GM12878 (cell line): ENCODE measurements around the gene SLC45A3. TPM values are rescaled to one million over a fixed set of nuclear protein-coding genes. Genes with fewer than 3 reads are reported as not detected.

ENCODE experiments used
- ATAC-seq: fragments of 200-7000 bp; cut with Tn5 transposase; 3 replicates; pipeline ENCODE4 v1.9.1; 2020; ENCODE audit warnings: mild to moderate bottlenecking, moderate library complexity
- BruUV-seq: library from RNA; stranded (reverse); fragments of 400-500 nt; replicated peaks from 2 replicates; lab custom pipeline; 2021; lab: Mats Ljungman, UMichigan
- CTCF ChIA-PET: fragments of 300-600 bp; sonication (Branson Sonifier 250); formaldehyde crosslinking; extraction: SDS; loops from one replicate; lab custom pipeline; 2021; ENCODE audit warnings: inconsistent platforms; lab: Yijun Ruan, JAX
- POLR2A ChIA-PET: fragments of 350-600 bp; formaldehyde crosslinking; extraction: SDS; loops from one replicate; lab custom pipeline; 2021; ENCODE audit warnings: inconsistent platforms; lab: Charles Lee
- RAD21 ChIA-PET: fragments of 300-600 bp; sonication (Branson Sonifier 250); formaldehyde crosslinking; loops from one replicate; lab custom pipeline; 2023; ENCODE audit warnings: antibody characterized with exemption; ENCODE audit not compliant: unreplicated experiment; lab: Charles Lee
- SMC1A ChIA-PET: fragments of 300-600 bp; sonication (Branson Sonifier 250); formaldehyde crosslinking; loops from one replicate; lab custom pipeline; 2023; ENCODE audit not compliant: unreplicated experiment, uncharacterized antibody; lab: Charles Lee
- DNase-seq: peaks from one replicate; pipeline ENCODE4 v3.0.0-alpha.2; 2011; ENCODE audit warnings: low read depth, low spot score
- FAIRE-seq: peaks from 3 replicates; lab custom pipeline; 2011; peaks lifted over from hg19 to GRCh38; lab: Jason Lieb, UNC
- H2AFZ ChIP-seq: 2 replicates; pipeline ENCODE4 v1.6.0; 2011; ENCODE audit warnings: low read depth, low read length, control low read depth; ENCODE audit not compliant: control insufficient read depth
- H3K27ac ChIP-seq: 2 replicates; pipeline ENCODE4 v1.5.1; 2011; ENCODE audit warnings: control low read depth; ENCODE audit not compliant: control insufficient read depth, insufficient read depth
- H3K27me3 ChIP-seq, 2 experiments: replicated peaks in 1 of 2; 2 replicates each; pipeline versions ENCODE4 v1.6.0 to v1.6.1; 2011; ENCODE audit warnings: low read length in 1 of 2; ENCODE audit not compliant: control insufficient read depth in 2 of 2, insufficient read depth in 2 of 2
- H3K36me3 ChIP-seq, 2 experiments: 2 replicates each; pipeline ENCODE4 v1.5.1; 2011; ENCODE audit warnings: low read length in 1 of 2; ENCODE audit not compliant: control insufficient read depth in 2 of 2, insufficient read depth in 2 of 2
- H3K4me1 ChIP-seq: 2 replicates; pipeline ENCODE4 v1.6.1; 2011; ENCODE audit warnings: mild to moderate bottlenecking, low read length, moderate library complexity, mixed read lengths; ENCODE audit not compliant: control insufficient read depth, insufficient read depth
- H3K4me2 ChIP-seq: 2 replicates; pipeline ENCODE4 v1.6.0; 2011; ENCODE audit warnings: control low read depth; ENCODE audit not compliant: control insufficient read depth, insufficient read depth
- H3K4me3 ChIP-seq: fragments of 200-600 bp; sonication (generic); 2 replicates; pipeline ENCODE4 v1.5.1; 2016
- H3K79me2 ChIP-seq: 2 replicates; pipeline ENCODE4 v1.6.0; 2011; ENCODE audit warnings: low read length; ENCODE audit not compliant: control insufficient read depth, insufficient read depth
- H3K9ac ChIP-seq: 2 replicates; pipeline ENCODE4 v1.8.0; 2011; ENCODE audit warnings: low read length, control low read depth, mixed read lengths; ENCODE audit not compliant: control insufficient read depth, insufficient read depth
- H3K9me3 ChIP-seq: replicated peaks from 3 replicates; pipeline ENCODE4 v1.5.1; 2011; ENCODE audit warnings: mild to moderate bottlenecking, low read length; ENCODE audit not compliant: control insufficient read depth, insufficient read depth
- H4K20me1 ChIP-seq: 2 replicates; pipeline ENCODE4 v1.6.0; 2011; ENCODE audit not compliant: control insufficient read depth, insufficient read depth
- ATF7 ChIP-seq: fragments of 450-650 bp; IDR thresholded peaks from 2 replicates; pipeline ENCODE4 v1.6.1; 2016; ENCODE audit warnings: low read depth, mild to moderate bottlenecking
- BCL3 ChIP-seq: IDR thresholded peaks from 2 replicates; pipeline ENCODE4 v1.6.1; 2011; ENCODE audit warnings: borderline replicate concordance, low read depth, mild to moderate bottlenecking, moderate library complexity, low read length; ENCODE audit not compliant: insufficient read depth, poor library complexity, severe bottlenecking
- BMI1 ChIP-seq: fragments of 450-650 bp; IDR thresholded peaks from 2 replicates; pipeline ENCODE4 v1.6.1; 2016; ENCODE audit warnings: mild to moderate bottlenecking, moderate library complexity, borderline replicate concordance
- FOS ChIP-seq: IDR thresholded peaks from 3 replicates; pipeline ENCODE4 v1.6.1; 2011; ENCODE audit warnings: borderline replicate concordance; ENCODE audit not compliant: insufficient read length; ENCODE audit errors: extremely low read depth
- HCFC1 ChIP-seq: fragments of 150-350 bp; IDR thresholded peaks from 2 replicates; pipeline ENCODE4 v1.6.1; 2014; ENCODE audit warnings: low read length
- HDAC6 ChIP-seq: fragments of 200-600 bp; sonication (generic); IDR thresholded peaks from one replicate; pipeline ENCODE4 v1.8.0; 2017; ENCODE audit warnings: antibody characterized with exemption; ENCODE audit not compliant: unreplicated experiment
- NRF1 ChIP-seq: conservative IDR thresholded peaks from 2 replicates; pipeline ENCODE4 v1.6.1; 2011; ENCODE audit warnings: mild to moderate bottlenecking, low read depth, low read length, improper control_type of control experiment
- POLR2AphosphoS5 ChIP-seq: IDR thresholded peaks from 2 replicates; pipeline ENCODE4 v1.6.1; 2011; ENCODE audit warnings: mild to moderate bottlenecking, low read length, inconsistent platforms
- POU2F2 ChIP-seq: IDR thresholded peaks from 3 replicates; pipeline ENCODE4 v1.6.1; 2011; ENCODE audit warnings: low read depth, mild to moderate bottlenecking, low read length, borderline replicate concordance
- RBBP5 ChIP-seq: fragments of 200-600 bp; sonication (generic); conservative IDR thresholded peaks from 2 replicates; pipeline ENCODE4 v1.6.1; 2016
- SUZ12 ChIP-seq: fragments of 200-600 bp; sonication (generic); IDR thresholded peaks from one replicate; pipeline ENCODE4 v1.6.1; 2018; ENCODE audit warnings: antibody characterized with exemption, mild to moderate bottlenecking; ENCODE audit not compliant: unreplicated experiment
- TCF12 ChIP-seq: IDR thresholded peaks from 2 replicates; pipeline ENCODE4 v1.6.1; 2011; ENCODE audit warnings: low read depth, mild to moderate bottlenecking, low read length
- ZNF207 ChIP-seq: fragments of 450-650 bp; IDR thresholded peaks from 2 replicates; pipeline ENCODE4 v1.6.1; 2014; ENCODE audit warnings: antibody characterized with exemption, mild to moderate bottlenecking, borderline replicate concordance
- ZNF217 ChIP-seq: fragments of 450-650 bp; IDR thresholded peaks from 2 replicates; pipeline ENCODE4 v1.6.1; 2017; ENCODE audit warnings: antibody characterized with exemption, mild to moderate bottlenecking
- WGBS: methylation state at CpG from one replicate; pipeline ENCODE4 v1.1.6; 2016; ENCODE audit warnings: low lambda C conversion rate; ENCODE audit not compliant: insufficient replicate concordance, insufficient coverage; ENCODE audit errors: missing lambda C conversion rate; 5-methylcytosine and 5-hydroxymethylcytosine counted together
- in situ Hi-C: fragments of 300-500 bp; cut with MboI; formaldehyde crosslinking; loops from 9 replicates; pipeline ENCODE4 v1.14.3; 2018; ENCODE audit warnings: mixed read lengths
- intact Hi-C: fragments of 100-400 bp; cut with micrococcal nuclease; formaldehyde crosslinking; loops from one replicate; pipeline ENCODE4 v1.14.2; 2022; ENCODE audit not compliant: unreplicated experiment
- polyA plus RNA-seq, 11 experiments: library from polyadenylated mRNA; depleted of rRNA in 4 of 11; unstranded in 6 of 11; stranded (reverse) in 5 of 11; fragments of >200 nt; fragmentation: Nextera tagmentation in 4 of 11; fragmentation: Illumina TruSeq in 1 of 11; extraction: Ambion mirVana in 4 of 11; extraction: Trizol in 1 of 11; gene quantifications; 1 replicate in 1 of 11; 2 replicates in 10 of 11; pipeline versions ENCODE4 v1.2.1 to v1.2.3, GENCODE V29; 2011 to 2016; ENCODE audit warnings: inconsistent platforms in 2 of 11, missing spikeins in 2 of 11, low read depth in 1 of 11
- total RNA-seq, 4 experiments: library from RNA; depleted of rRNA in 3 of 4; stranded (reverse); fragments of >200 nt in 3 of 4; fragmentation: Illumina TruSeq in 1 of 4; extraction: Trizol in 1 of 4; gene quantifications; 2 replicates each; pipeline versions ENCODE4 v1.2.1 to v1.2.3, GENCODE V29; 2013 to 2021
- TF ChIP-seq, protein P1 (sequence below): fragments of 450-650 bp; IDR thresholded peaks from 2 replicates; pipeline ENCODE4 v1.6.1; 2017; ENCODE audit warnings: low read depth, mild to moderate bottlenecking, moderate library complexity
- TF ChIP-seq, protein P2 (sequence below): fragments of 450-650 bp; conservative IDR thresholded peaks from 2 replicates; pipeline ENCODE4 v1.6.1; 2017; ENCODE audit warnings: mild to moderate bottlenecking, moderate library complexity

The SLC45A3 gene
- total and polyA plus RNA-seq, 10 of the 15 experiments (the other 5 are each of a cell fraction or from before 2014, with no cell fraction given), result 0.26 to 10.3 (median 4.1) TPM

GRCh38 chr1:205658943-205659581 is 21.2 kb downstream of the SLC45A3 start:
- ATAC-seq, result peak; percentile 95
- intact Hi-C loops, result loop anchor here (1.0 to 5.0 kb wide), 6 partner anchors 52 to 322 kb away; no protein-coding TSS in a partner anchor
- TF ChIP-seq HDAC6 (no peak), ZNF207 (no peak), BMI1 (no peak), POLR2AphosphoS5 (no peak), NRF1 (no peak), POU2F2 (0 out of 3 replicates have a peak, but pooled peaks have one; percentile 51), BCL3 (no peak), TCF12 (peak; percentile 37; the same call in 1 of the 2 replicates), FOS (no peak), SUZ12 (no peak), ZNF217 (no peak), RBBP5 (no peak), ATF7 (no peak), HCFC1 (peak; percentile 29; the same call in 1 of the 2 replicates)
- TF ChIP-seq, protein P1, sequence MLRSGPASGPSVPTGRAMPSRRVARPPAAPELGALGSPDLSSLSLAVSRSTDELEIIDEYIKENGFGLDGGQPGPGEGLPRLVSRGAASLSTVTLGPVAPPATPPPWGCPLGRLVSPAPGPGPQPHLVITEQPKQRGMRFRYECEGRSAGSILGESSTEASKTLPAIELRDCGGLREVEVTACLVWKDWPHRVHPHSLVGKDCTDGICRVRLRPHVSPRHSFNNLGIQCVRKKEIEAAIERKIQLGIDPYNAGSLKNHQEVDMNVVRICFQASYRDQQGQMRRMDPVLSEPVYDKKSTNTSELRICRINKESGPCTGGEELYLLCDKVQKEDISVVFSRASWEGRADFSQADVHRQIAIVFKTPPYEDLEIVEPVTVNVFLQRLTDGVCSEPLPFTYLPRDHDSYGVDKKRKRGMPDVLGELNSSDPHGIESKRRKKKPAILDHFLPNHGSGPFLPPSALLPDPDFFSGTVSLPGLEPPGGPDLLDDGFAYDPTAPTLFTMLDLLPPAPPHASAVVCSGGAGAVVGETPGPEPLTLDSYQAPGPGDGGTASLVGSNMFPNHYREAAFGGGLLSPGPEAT, result no peak
- TF ChIP-seq, protein P2, sequence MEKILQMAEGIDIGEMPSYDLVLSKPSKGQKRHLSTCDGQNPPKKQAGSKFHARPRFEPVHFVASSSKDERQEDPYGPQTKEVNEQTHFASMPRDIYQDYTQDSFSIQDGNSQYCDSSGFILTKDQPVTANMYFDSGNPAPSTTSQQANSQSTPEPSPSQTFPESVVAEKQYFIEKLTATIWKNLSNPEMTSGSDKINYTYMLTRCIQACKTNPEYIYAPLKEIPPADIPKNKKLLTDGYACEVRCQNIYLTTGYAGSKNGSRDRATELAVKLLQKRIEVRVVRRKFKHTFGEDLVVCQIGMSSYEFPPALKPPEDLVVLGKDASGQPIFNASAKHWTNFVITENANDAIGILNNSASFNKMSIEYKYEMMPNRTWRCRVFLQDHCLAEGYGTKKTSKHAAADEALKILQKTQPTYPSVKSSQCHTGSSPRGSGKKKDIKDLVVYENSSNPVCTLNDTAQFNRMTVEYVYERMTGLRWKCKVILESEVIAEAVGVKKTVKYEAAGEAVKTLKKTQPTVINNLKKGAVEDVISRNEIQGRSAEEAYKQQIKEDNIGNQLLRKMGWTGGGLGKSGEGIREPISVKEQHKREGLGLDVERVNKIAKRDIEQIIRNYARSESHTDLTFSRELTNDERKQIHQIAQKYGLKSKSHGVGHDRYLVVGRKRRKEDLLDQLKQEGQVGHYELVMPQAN, result no peak

More at GRCh38 chr1:205658943-205659581, 21.2 kb downstream of the SLC45A3 start:
- H3K4me2 ChIP-seq, result no peak overlapping the region
- ChIA-PET CTCF (interaction anchor here (0.6 to 31.9 kb wide), 69 partner anchors 11 to 447 kb away, joined by 3 to 1339 read pairs (median 7); partner anchors contain the start of genes ELK4, NUCKS1, RAB29 and SLC45A3), RAD21 (interaction anchor here (0.5 to 8.6 kb wide), 59 partner anchors 9 to 447 kb away, joined by 3 to 538 read pairs (median 8); partner anchors contain the start of genes ELK4, RAB29, SLC26A9 and SLC45A3), POLR2A (interaction anchor here (0.6 to 3.8 kb wide), 12 partner anchors 9 to 318 kb away, joined by 3 to 37 read pairs (median 4); partner anchors contain the start of gene ELK4), SMC1A (interaction anchor here (0.6 to 26.7 kb wide), 55 partner anchors 8 to 446 kb away, joined by 3 to 1008 read pairs (median 6); partner anchors contain the start of genes ELK4, NUCKS1, RAB29 and SLC45A3)
- BruUV-seq, result no TSS peak
- DNase-seq, result no peak
- FAIRE-seq, result peak; percentile 87
- in situ Hi-C loops, result loop anchor here (5.0 kb wide), 1 partner anchor 67 kb away; no protein-coding TSS in a partner anchor
- 0 out of 4 replicates have a peak, but pooled peaks cover 0 to 2% of the 10 kb centered on the region in 2 experiments for H3K36me3 ChIP-seq
- no peaks in the 10 kb centered on the region for H3K27me3 ChIP-seq
- WGBS, result 35% methylated on average over 20 of the region's 20 CpGs
- no peaks in the 10 kb centered on the region for H4K20me1 ChIP-seq
- H3K79me2 ChIP-seq, result no peaks in the 10 kb centered on the region
- no peak overlapping the region for H2AFZ ChIP-seq
- H3K4me1 ChIP-seq, result no peaks in the 10 kb centered on the region; the same call in 1 of the 2 replicates
- no peak overlapping the region for H3K27ac ChIP-seq
- H3K4me3 ChIP-seq, result no peak overlapping the region
- no peak overlapping the region for H3K9ac ChIP-seq
- no peaks in the 10 kb centered on the region for H3K9me3 ChIP-seq
